Mesothelial cell of epicardium (in vitro differentiated cells): ENCODE results near the gene SGO1. TPM values are rescaled to one million over a fixed set of nuclear protein-coding genes. Genes with fewer than 3 reads are reported as not detected.

ENCODE experiments used
- DNase-seq, 2 experiments: peaks; one replicate each; pipeline ENCODE4 v3.0.0; 2021; ENCODE audit warnings: low spot score in 2 of 2; ENCODE audit not compliant: unreplicated experiment in 2 of 2
- H3K27ac Mint-ChIP-seq: 2 replicates; pipeline ENCODE4 v1.8.0; 2021; ENCODE audit warnings: mixed read lengths
- H3K27me3 Mint-ChIP-seq: 2 replicates; pipeline ENCODE4 v1.8.0; 2021; ENCODE audit warnings: low read depth, mixed read lengths
- H3K36me3 Mint-ChIP-seq: 2 replicates; pipeline ENCODE4 v1.8.0; 2021; ENCODE audit warnings: mixed read lengths
- H3K4me1 Mint-ChIP-seq: 2 replicates; pipeline ENCODE4 v1.8.0; 2021; ENCODE audit warnings: mixed read lengths
- H3K4me3 Mint-ChIP-seq: 2 replicates; pipeline ENCODE4 v1.8.0; 2021; ENCODE audit warnings: mild to moderate bottlenecking, moderate library complexity, mixed read lengths
- H3K9me3 Mint-ChIP-seq: 2 replicates; pipeline ENCODE4 v1.8.0; 2021; ENCODE audit warnings: mixed read lengths
- CTCF ChIP-seq: fragments of 200-600 bp; sonication (generic); IDR thresholded peaks from one replicate; pipeline ENCODE4 v1.5.0; 2021; ENCODE audit warnings: antibody characterized with exemption; ENCODE audit not compliant: unreplicated experiment
- total RNA-seq: library from RNA; stranded (reverse); gene quantifications from 3 replicates; pipeline ENCODE4 v1.2.1, GENCODE V29; 2021

SGO1 gene
- total RNA-seq, 1 donor from 2014 or later = 10.1 TPM

- H3K4me1 Mint-ChIP-seq = no peaks in the 10 kb centered on the region
Observed at GRCh38 chr3:20181276-20181675, 4.7 kb downstream of the SGO1 start.

GRCh38 chr3:20173844-20174410, 12.1 kb downstream of the SGO1 start:
- no peak for TF ChIP-seq CTCF
- H3K4me3 Mint-ChIP-seq = no peak overlapping the region
- H3K9me3 Mint-ChIP-seq = no peaks in the 10 kb centered on the region
- no peak overlapping the region for H3K27ac Mint-ChIP-seq
- H3K27me3 Mint-ChIP-seq = no peaks in the 10 kb centered on the region
- no peaks in the 10 kb centered on the region for H3K4me1 Mint-ChIP-seq
- no peak for DNase-seq
- peaks cover 12% of the 10 kb centered on the region for H3K36me3 Mint-ChIP-seq

More at GRCh38 chr3:20181276-20181675, 4.7 kb downstream of the SGO1 start:
- DNase-seq = no peak
- no peaks in the 10 kb centered on the region for H3K9me3 Mint-ChIP-seq
- peaks cover 12% of the 10 kb centered on the region for H3K36me3 Mint-ChIP-seq
- H3K27me3 Mint-ChIP-seq = no peaks in the 10 kb centered on the region
- no peak overlapping the region for H3K27ac Mint-ChIP-seq
- no peak for TF ChIP-seq CTCF
- no peak overlapping the region for H3K4me3 Mint-ChIP-seq

GRCh38 chr3:20161714-20162113, 24.3 kb downstream of the SGO1 start:
- Mint-ChIP-seq H3K4me1 (no peaks in the 10 kb centered on the region), H3K9me3 (no peaks in the 10 kb centered on the region), H3K4me3 (no peak overlapping the region), H3K27me3 (no peaks in the 10 kb centered on the region), H3K36me3 (peaks cover 15% of the 10 kb centered on the region), H3K27ac (no peak overlapping the region)
- no peak for TF ChIP-seq CTCF
- no peak for DNase-seq

GRCh38 chr3:20160230-20160629, 25.8 kb downstream of the SGO1 start:
- Mint-ChIP-seq H3K27me3 (no peaks in the 10 kb centered on the region), H3K9me3 (no peaks in the 10 kb centered on the region), H3K27ac (no peak overlapping the region), H3K4me1 (no peaks in the 10 kb centered on the region), H3K36me3 (peaks cover 15% of the 10 kb centered on the region), H3K4me3 (no peak overlapping the region)
- TF ChIP-seq CTCF = no peak
- DNase-seq = no peak

GRCh38 chr3:20154928-20155327, 31.1 kb downstream of the SGO1 start:
- H3K27ac Mint-ChIP-seq = no peak overlapping the region

More at GRCh38 chr3:20154928-20155327, 31.1 kb downstream of the SGO1 start:
- Mint-ChIP-seq H3K4me3 (no peak overlapping the region), H3K9me3 (no peaks in the 10 kb centered on the region), H3K27me3 (no peaks in the 10 kb centered on the region), H3K36me3 (peaks cover 11% of the 10 kb centered on the region), H3K4me1 (no peaks in the 10 kb centered on the region)
- no peak for DNase-seq
- no peak for TF ChIP-seq CTCF
